GM19395 (cell line): ENCODE results near the gene KANSL1.

Experiments used
- ATAC-seq: cut with Tn5 transposase; IDR thresholded peaks from one replicate; pipeline ENCODE4 v1.9.1; 2021; ENCODE audit warnings: mild to moderate bottlenecking, moderate library complexity; ENCODE audit not compliant: unreplicated experiment

Gene KANSL1

DNA sequence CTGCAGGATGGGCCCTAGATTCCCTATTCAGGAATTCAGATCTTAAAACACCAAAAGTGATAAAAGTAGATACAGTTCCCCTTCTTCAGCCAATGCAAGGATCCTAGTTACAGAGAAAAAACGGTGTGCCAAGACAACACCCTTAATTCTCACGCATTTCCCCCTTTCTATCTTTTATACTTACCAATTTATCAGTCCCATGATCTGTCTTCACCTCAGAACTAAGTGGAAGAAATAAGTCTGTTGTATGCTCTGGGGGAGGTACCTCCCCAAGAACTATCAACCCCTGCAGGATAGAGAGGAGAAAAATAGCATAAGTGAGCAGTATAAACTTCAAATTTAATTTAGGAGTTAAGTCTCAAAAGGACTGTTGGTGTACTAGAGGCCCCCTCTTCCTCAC lies 111.0 kb downstream of the KANSL1 start:
- ATAC-seq: no peak

DNA sequence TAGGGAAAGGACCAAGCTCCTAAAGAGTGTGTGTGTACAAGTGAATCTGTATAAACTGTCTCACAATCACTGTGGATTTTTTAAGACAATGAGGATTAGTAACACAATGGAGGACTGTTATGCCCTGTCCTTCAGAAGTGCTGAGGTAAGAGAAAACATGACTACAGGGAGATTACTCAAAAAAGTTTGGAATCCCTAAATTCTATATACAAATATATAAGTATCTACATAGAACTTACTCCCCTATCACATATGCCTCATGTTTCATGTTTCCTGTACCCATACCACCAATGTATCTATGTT lies 112.3 kb downstream of the KANSL1 start:
- ATAC-seq: no peak

DNA sequence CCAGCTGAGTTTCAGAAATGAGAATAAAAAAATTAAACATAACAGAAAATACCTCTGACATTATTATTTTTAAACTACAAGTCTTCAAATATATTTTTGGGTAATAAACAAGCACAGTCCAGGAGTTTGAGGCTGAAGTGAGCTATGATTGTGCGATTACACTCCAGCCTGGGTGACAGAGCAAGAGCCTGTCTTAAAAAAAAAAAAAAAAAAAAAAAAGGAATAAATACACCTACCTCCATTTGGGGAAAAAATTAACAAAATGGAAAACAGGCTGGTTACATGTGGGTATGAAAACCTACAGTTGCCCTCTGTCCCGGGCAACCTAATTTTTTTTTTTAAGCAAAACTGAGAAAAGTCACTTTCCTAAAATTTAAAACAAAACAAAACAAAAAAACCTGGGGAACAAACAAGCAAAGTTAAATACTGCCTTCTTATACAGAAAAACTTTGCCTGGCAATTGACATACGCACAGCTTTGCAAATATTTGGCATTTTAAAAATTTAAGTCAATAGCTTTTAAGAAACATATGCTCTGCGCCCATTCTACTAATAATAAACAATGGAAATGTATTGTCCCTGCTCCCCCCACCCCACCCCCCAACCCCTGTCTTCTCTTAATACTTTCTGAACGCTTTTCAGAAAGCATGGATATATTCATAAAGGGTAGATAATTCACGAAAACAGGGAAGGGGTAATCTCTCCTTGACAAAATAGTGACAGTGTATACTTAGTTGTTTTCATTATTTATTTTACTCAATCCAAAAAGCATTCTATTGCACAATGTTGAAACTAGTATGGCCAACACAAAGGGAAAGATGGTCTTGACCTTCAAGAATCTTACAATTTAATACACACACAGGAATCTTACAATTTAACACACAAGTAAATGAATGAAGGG lies 112.9 kb downstream of the KANSL1 start:
- no peak for ATAC-seq

DNA sequence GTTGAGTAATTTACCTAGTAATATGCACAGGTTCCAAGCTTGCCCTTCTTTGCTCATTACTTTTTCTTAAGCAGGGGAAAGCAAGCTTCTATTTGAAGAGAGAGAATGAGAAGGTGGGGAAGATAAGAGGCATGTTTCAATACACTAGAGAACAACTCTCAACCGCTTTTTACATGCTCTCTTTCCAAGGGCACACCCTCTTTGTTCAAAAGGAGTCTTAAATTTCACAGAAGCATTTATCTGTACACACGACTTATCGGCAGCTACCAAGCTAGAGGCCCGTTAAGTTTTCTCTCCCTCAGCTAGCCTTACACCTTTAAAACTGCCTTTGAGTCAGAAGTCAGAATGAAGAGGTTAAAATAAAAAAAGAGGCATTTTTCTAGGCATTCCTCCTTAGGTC lies 114.6 kb downstream of the KANSL1 start:
- ATAC-seq: no peak

DNA sequence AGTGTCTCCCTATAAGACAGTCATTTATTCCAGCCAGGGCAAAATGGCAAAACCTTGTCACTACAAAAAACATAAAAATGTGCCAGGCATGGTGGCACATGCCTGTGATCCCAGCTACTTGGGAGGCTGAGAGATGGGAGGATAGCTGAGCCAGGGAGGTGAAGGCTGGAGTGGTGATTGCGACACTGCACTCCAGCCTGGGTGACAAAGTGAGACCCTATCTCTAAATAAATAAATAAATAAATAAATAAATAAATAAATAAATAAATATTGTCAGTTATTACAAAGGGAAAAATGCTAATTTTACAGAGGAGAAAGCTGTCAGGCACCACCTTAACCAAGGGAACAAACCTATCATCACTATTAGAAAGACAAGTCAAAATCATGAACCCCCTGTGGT lies 118.7 kb downstream of the KANSL1 start:
- no peak for ATAC-seq

DNA sequence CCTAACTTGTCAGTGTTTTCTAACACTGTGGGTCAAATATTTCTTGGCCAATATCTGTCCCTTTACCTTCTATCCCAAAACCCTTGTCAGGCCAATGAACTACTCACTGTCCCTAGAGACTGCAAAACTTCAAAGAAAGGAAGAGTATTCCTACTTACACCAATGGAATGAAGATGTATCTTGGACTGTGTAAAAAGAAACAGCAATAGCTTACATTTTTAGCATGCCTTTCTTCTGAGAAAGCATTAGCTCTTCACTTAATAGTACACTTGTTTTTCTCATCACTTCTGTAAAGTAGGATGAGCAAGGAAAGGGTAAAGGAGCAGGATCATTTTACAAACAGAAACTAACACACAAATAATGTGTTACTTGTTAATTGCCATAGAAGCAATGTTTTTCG lies 120.2 kb downstream of the KANSL1 start:
- ATAC-seq: no peak

DNA sequence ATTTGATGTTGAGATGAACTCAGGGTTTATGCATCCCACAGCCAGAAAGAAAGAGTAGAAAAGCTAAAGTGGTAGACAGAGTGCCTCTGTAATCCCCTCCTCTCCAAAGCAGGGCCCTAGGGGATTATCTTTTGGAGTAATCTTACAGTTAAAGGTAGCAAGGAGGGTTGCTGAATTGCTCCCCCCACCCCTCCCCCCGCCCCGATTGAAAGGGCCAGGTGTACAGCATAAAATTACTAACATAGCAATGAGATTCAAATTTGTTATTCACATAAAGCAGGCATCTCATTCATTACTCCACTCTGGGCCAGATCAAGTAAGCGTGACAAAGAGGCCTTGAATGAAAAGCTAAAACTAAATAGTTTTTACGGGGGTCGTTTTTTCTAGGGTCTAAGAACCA lies 121.4 kb downstream of the KANSL1 start:
- ATAC-seq: no peak

DNA sequence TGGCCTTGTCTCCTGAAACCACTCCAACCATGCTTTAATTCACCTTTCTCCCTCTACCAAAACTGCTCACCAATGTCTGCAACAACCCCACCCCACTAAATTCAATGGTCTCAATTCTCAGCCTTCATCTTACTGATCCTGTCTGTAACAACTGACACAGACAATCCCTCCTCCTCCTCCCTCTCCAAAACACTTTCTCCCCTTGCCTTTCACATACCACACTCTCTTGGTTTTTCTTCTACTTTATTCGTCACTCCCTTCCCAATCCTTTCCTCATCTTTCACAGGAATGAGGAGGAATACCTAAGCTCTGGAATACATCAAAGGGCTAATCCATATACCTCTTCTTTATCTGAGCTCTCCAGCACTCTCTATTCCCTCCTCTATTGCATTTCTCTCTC lies 128.8 kb downstream of the KANSL1 start:
- no peak for ATAC-seq

DNA sequence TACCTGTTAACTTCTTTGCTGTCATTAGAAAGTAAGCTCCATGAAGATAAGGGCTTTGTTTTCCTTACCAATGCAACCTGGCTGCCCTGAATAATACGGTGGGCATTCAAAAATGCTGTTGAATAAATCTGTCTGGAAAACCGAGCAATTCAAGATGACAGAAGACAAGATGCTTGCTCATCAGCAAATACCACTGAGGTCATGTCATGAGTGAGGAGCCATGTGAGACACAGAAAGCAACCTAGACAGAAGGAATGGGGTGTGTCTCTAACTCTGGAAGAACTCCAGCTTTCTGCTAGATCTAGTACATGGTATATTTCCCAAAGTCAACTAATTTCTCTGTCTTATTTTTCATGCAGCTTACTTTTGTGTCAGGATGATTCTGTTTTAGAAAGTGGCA lies 130.0 kb downstream of the KANSL1 start:
- no peak for ATAC-seq

DNA sequence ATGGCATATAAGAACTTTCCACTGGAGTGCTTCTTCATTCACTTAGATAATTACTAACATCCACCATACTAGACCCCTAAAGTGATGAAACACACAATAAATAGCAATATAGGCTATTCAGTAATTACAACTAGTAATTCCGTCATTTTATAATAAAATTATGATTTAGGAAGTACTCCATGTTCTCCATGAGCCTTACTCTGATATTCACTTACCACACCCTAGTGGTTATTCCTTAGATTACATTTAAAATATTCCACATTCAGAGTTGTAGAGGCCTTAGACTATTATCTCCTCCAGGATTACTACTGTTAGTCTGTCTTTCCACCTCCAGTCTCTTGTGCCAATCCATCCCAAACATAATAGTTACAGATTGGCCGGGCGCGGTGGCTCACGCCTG lies 131.8 kb downstream of the KANSL1 start:
- no peak for ATAC-seq

DNA sequence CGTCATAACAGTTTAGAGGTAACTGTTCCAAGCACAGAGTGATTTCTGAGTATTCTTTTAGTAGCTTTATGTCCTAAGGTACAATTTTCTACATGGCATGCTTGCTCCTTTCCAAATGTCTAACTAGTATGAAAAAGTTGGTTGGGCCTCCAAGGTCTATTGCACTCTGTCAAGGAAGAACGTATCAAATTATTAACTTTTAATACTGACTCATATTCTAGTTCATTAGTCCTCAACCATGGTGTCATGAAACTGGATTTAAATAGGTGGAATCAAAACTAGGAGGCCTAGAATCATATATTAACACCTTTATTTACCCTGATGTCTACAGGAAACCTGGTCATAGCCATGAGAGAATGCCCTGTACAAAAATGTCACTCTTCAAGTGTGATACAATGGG lies 132.8 kb downstream of the KANSL1 start:
- ATAC-seq: no peak

DNA sequence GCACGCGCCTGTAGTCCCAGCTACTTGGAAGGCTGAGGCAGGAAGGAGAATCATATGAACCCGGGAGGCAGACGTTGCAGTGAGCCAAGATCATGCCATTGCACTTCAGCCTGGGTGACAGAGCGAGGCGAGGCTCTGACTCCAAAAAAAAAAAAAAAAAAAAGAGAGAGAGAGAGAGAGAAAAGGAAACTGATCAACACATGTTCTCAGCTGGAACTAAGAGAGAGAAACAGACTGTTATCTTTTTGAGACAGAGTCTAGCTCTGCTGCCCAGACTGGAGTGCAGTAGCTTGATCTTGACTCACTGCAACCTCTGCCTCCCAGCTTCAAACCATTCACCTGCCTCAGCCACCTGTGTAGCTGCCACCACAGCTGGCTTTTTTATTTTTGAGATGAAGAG lies 133.7 kb downstream of the KANSL1 start:
- no peak for ATAC-seq

DNA sequence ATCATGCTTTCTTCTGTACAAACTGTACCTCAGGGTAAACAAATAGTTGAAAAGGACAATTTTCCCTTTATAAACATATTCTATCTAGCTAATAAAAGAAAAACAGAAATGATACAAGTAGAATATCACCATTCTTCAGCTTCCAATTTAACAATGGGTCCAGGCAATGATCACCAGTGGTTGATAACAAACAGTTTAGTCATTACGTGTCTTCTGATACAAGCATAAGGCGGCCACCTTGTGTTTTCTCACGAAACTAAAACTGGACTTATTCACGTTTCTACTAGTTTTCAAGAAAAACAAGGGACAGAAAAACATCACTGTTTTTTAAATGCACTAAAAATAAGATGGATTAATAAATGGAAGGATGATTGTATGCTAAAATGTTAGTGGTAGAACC lies 135.9 kb downstream of the KANSL1 start:
- ATAC-seq: no peak

DNA sequence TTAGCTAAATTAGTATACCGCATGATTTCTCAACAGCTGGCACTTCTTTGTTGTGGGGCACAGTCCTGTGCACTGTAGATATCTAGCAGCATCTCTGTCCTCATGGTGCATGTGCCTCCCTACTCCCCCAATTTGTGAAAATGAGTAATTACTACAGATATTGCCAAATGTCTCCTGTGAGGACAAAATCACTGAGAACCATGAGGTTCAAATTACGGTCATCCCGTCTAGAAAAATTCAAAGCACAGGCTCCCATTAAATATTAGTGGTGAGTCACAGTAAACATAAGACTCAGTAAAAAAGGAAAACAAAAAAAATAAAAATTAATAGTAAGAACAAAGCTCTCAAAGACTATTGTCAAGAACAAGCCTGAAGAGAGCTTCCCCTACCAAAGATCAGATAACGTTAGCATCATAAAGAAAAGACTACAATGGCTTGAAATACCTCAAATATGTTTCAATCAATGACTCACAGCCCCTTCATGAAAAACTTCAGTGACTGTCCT lies 136.4 kb downstream of the KANSL1 start:
- no peak for ATAC-seq

DNA sequence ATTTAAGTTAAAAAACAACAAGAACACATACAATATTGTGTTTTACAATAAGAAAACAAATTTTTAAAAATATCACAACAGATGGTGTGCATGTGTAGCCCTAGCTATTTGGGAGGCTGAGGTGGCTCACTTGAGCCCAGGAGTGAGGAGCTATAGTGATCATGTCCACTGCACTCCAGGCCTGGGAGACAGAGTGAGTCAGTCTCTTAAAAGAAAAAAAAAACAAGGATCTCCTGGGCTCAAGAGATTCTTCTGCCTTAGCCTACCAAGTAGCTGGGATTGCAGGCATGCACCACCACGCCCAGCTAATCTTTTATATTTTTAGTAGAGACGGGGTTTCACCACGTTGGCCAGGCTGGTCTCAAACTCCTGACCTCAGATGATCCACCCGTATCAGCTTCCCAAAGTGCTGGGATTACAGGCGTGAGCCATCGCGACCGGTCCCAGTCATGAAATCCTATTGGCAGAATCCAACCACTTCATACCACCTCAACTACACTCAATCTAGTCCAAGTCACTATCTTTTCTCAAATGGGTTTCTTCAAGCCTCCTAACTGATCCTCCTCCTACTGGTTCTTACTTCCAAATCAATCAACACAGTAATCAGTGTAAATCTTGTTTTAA lies 139.2 kb downstream of the KANSL1 start:
- ATAC-seq: no peak

DNA sequence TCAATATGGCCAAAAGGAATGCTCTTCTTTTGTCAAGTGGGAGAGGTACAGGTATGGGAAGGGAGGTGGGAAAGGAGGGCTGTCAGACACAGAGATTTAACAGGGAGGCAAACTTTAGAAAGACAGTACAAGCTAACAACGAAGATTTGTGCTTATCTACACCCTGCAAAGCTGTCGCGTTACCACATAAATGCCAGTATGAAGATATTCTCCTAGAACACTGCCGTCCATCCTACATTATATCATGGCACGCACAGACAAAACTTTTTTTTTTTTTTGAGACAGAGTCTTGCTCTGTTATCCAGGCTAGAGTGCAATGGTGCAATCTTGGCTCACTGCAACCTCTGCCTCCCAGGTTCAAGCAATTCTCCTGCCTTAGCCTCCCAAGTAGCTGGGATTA lies 143.6 kb downstream of the KANSL1 start:
- ATAC-seq: no peak

DNA sequence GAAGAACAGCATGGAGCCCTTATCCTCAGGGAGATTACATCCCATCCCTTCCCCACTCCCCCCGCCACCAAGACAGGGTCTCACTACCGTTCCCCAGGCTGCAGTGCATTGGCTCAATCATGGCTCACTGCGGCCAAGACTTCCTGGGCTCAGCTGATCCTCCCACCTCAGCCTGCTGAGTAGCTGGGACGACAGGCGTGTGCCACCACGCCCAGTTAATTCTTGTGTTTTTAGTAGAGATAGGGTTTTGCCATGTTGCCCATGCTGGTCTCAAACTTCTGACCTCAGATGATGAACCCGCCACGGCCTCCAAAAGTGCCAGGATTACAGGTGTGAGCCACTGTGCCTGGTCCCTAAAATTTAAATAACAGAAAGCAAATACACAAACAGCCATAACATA lies 145.4 kb downstream of the KANSL1 start:
- no peak for ATAC-seq

DNA sequence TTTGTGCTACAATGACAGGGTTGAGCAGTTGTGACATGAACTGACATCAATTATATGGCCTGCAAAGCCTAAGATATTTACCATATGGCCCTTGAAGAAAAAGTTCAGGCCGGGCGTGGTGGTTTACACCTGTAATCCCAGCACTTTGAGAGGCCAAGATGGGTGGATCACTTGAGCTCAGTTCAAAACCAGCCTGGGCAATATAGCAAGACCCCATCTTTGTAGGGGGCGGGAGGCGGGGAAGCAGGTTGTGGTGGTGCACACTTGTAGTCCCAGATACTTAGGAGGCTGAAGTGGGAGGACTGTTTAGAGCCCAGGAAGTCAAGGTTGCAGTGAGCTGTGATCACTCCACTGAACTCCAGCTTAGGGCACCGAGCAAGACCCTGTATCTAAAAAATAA lies 145.8 kb downstream of the KANSL1 start:
- no peak for ATAC-seq

DNA sequence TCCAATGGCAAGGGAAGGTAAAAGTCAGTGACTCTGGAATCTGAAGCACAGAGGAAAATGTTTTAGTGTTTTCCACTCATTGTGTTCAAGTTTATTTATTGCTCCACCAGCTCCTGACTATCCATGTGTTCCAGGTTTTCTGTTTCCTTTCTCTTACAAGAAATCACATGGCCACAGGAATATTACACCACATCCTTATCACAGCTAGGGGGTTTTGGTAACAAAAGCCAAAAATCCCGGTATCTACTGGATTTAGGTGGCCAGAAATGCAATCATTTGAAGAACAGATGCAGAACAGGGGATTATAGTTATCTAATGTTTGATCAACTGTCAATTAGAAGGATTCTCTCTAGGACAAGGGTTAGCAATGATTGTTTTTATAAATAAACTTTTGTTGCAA lies 146.3 kb downstream of the KANSL1 start:
- ATAC-seq: no peak

DNA sequence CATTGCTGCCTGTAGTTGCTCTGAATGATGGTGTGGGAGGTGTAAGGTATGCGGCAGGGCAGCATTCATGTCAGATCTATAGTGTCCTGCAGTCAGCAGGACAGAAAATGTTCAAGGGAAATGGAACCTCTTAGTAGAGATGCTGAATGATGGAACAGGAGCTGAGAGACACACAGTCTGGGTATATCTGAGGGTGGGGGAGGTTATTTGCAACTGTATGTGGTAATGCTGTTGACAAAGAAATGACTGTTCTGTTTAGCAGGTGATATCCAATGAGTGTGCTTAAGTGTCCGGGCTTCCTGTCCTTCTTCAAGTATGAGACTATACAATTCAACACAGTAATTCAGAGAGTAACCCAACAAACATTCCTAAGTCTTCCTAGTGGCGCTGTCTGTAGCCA lies 147.6 kb downstream of the KANSL1 start:
- ATAC-seq: no peak

DNA sequence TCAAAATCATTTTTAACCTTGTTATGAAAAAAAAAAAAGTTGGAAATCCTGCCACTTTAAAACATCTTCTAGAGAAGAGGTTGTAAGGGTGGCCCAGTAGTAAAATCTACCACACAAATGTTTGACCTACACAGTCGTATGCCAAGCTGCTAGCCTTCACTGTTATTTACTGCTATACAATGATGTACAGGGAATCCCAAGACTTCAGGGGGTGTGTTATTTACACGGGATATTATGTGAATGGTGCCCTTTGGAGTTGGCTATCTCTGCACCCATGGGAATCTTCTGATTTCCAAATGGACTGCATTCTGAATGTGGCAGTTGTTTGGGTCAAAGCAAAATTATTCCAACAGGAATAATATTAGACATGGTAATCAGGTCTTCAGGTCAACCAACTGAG lies 148.2 kb downstream of the KANSL1 start:
- ATAC-seq: no peak

DNA sequence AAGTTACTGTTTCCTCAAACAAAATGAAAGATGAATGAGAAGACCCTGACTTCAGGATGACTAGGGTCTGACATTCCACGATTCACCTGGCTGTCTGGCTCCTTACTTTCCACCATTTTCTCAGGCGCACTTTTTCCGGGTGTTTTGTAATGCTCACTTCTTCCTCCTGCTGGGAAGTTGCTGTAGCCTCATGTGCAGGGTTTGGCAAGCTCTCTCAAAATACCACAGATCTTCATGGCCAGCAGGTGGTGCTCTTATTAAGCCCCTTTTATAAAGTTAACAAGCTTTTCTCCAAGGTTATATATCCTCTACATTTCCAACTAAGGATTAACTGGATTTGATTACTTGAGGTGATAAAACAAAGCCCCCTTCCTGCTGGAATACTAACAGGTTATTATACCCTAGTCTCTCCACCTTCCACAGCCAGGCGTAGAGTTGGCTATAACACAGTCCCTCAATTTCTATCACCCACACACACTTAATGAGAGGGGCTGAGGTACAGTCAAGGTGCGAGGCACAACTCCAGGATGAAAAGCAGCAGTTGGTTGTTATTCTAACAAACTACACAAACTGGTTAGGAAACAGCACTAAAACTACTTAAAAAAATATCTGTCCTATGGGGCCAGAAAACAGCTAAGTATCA lies 148.8 kb downstream of the KANSL1 start:
- ATAC-seq: no peak
